Anterior cingulate cortex (tissue), 58 donors: Measurements from ENCODE around the gene PCDHB1.
A peak's percentile ranks its signal among the peaks of the same experiment; 100 is the strongest.

Experiments used
- DNase-seq, 58 donors: peaks; one replicate each; lab custom pipeline; 2025; lab: John Stamatoyannopoulos, UW

PCDHB1 gene, protein sequence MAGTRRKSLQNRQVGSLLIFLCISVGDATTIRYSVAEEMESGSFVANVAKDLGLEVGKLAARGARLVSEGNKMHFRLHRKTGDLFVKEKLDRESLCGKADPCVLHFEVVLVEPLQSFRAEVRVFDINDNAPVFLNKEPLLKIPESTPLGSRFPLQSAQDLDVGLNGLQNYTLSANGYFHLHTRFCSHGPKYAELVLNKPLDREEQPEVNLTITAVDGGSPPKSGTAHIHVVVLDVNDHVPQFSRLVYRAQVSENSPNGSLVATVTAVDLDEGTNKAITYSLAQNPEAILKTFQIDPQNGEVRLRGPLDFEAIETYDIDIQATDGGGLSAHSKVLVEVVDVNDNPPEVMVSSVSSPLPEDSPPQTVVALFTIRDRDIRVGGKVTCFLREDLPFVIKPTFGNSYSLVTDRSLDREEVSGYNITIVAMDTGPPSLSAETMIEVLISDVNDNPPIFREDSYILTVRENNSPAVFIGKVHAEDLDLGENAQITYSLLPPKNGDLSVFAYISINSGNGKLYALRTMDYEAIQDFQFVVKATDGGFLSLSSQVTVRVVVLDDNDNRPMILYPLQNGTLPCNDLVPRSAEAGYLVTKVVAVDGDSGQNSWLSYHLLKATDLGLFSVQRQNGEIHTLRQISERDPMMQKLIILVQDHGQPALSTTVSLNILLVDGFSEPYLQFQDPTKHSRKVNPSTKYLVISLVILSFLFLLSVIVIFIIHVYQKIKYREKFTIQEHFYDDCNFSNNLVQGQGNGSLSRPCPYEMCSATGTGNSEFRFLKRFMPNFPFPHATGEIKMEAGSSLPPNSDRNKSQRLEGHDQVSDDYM

DNA sequence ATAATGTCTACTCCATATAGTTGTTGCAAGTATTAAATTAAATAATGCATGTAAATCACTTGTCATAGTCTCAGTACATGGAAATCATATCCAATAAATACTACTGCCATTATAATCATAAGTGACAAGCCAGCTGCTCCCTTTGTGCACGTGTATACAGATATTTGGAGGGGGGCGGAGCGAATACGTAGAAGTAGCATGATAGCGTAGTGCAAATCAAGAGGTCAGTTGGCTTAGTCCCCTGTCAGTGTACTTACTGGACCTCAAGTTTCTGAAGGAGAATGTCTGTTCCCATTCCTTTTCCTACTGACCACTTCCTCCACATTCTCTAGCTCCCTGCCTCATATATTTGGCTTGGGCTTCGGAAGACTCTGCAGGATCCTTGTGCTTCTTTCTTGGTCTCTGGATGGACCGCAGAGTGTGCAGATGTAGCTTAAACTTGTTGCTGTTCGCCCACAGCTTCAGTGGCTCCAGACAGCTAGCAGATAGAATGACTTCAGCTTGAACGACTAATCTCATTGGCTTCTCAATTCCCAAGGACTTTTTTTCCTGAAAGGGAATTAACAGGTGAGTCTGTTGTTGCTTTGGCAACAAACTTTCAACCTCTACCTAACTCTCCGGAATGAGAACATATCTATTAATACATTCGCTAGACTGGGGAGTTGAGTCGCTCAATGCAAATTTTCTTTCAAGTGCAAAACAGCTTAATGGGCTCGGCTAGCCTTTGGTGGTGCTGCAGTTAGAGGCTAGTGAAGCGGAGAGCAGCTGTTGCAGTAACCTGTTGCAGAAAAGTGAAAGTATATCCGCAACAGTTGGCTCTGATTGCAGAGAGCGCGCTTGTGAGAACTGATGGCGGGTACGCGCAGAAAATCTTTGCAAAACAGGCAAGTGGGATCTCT, at the start of gene PCDHB1:
PCDHB1 (plus strand) TSS at position 753 of the 899 bp plus-strand sequence; CDS start at position 850, 97 bp downstream.
- DNase-seq, result no peak

DNA sequence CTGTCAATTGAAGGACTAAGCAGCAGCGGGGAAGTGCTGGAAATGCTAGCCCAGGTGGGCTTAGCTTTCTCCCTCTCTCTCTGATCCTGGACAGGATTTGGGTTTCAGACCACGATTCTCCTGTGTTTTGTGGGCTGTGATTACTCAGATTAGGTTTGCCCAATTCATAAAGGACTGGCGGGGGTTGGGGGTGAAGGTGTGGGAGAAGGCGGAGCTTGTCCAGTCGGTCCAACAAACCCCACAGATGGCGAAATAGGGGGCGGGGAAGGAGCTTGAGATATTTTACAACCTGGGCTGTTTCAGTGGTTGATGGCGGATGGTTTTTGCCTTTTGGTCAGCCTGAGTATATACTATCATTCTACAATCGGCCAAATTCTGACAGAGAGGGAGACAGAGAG, 49.7 kb upstream of the PCDHB1 start:
- DNase-seq, result peak in 3 of 58 donors; percentile 46 to 56 (median 56)

DNA sequence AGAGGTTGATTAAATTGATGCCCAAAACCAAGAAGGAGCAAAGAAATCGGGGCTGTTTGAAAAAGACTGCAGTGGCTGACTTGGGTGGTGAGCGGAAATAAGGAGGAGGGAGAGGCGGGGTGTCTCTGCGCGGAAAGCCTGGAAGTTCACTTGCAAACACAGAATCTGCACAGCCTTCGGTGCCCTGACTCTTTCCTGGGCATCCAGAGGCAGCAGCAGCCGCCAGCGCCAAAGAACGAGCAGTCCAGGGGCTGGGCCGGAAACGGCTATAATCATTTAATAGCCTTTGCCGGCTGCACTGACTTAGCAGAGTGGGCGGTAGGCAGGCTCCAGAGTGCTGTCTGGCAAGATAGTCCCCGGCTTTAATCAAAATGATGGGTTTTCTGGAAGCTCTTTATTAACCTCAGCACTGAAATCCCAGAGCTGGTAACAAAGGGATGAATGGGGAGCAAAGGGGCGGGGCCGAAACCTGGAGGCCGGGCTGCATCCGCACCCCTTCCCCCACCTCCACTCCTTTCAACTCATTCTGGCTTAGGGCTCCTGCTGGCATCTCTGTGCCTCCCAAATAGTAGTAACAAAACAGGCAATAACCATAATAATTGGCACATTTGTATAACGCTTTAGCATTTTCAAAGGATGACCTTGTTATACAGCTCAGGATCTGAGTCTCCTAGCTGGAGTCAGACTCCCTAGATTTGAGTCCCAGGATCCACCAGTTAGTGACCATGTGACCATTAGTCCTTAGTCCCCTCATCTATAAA, 49.1 kb upstream of the PCDHB1 start:
- DNase-seq, result peak in 20 of 58 donors; percentile 7 to 62 (median 28)

DNA sequence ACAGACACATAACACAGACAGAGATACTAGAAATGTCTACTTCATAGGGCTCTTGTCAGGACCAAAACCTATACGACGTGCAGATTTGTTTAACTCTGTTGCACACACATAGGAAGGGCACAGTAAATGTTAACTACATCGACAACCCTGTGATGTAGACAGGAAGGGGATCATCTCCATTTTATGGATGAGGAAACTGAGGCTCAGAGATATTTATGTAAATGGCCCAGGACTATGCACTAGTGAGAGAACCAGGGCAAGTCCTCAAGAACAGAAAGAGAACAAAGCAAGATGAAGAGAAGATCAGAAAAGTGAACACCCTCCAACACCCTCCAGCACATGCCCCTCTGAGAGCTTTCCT, 48.6 kb upstream of the PCDHB1 start:
- no peak for DNase-seq

DNA sequence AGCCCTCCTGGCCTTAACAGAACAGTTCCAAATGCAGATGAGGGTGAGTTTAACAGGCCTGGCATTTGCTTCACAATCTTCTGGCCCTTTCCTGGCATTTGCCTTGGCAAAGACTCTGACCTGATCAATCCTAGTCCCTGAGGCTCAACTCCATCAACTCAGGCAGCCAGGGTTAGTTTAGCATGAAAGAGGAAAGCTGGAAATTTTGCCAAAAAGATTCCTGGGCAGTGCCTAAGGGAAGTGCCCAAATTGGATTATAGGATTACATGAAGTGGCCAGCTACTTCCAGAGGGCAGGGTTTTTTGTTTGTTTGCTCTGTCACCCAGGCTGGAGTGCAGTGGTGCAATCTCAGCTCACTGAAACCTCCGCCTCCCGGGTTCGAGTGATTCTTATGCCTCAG, 48.1 kb upstream of the PCDHB1 start:
- DNase-seq, result no peak

DNA sequence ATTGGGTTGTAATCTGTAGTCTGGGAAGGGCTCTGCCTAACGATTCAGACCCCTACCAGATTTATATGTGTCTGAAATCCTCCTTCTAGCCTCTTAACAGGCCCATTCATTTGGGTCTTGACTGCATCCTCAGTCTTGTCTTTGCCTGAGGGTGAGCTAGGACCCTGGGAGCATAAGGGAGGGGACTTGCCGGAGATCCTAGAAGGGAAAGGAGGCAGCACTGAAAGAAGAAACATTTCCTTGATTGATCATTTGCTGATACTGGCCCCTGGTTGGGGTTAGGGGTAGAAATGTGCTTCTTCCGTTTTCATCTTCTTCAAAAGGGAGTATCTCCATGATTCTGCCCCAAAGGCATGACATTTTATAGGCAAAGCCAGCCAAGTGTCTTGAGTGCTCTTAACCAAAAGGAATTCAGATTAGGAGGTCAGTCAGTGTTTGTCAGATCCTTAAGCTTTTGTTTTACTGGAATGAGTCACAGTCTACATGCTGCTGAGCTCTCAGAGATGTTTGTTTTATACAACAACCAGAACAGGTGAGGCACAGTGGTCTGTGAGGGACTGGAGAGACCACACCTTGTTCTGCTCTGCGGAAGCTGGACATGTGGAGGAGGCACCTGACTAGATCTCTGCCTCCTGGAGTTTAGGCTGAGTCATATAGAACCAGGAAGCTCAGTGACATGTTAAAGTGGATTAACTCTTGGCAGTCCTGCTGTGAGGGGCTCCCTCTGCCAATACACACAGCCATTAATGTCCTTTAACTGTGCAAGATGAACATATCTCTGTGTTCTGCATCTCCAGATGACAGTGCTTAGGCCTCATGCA, 47.2 kb upstream of the PCDHB1 start:
- DNase-seq, result no peak

DNA sequence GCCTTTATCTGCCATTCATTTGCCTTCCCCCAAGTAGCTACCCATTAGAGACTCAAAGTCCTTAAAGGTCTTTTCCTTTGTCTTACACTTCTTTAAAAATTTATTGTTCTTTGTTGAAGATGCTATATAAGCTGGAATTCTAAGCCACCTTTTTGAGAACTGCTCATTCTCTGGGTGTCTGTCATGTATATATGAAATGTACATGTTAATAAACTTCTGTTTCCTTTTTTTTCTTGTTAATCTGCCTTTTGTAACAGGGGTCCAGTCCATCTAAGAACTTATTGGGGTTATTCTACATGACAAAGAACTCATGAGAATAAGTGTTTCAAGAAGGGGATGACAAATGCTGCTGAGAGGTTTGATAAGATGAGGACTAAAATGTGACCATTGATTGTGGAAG, 43.4 kb upstream of the PCDHB1 start:
- DNase-seq, result no peak

DNA sequence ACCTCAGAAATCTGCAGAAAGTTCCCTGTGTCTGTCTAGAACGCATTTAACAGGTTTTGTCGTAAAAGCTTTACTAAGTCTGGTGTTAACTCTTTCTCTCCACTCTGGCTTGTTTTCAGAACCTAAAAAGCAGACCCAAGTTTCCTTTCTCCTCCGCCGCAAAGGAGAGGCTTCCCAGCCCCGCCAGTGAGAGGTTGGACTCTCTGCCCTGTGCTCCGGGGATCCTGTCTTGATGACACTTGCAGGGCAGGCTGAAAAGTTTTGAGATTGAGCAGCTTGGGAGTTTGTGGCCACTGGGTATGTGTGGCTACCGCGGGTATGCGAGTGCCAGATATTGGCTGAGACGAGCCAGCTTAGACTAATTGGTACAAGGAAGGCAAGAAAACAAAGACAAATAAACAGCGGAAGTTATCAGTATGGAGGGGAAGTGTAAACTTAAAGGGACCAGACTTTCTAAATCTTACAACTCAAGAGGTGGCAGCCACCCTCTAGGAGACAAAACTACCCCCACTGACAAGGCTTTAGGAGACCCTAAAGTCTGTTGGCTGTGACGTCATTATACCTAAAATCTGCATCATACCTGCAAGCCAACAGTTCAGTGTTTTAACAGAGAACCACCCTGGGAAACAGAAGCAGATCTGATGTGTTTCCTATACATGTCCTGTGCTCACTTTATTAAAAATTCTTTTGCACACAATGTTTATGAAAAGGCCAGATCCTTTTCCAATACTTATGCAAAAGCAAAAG, 41.0 kb upstream of the PCDHB1 start:
- no peak for DNase-seq

DNA sequence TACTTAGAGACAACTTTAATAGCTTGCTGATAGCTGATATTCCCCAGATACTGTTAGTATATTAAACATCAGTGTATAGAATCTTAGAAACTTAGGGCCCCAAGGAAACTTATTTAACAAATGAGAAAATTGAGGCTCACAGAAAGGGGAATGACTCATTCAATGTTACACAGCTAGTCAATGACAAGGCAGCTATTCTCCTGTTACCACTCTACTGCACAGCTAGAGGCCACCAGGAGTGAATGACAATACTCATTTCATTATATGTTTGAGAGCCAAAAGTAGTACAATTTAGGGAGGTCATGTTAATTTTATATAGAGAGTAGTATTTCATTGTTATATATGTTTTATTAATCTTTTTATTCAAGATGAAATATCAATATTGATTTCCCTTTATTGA, 33.2 kb upstream of the PCDHB1 start:
- DNase-seq, result no peak

DNA sequence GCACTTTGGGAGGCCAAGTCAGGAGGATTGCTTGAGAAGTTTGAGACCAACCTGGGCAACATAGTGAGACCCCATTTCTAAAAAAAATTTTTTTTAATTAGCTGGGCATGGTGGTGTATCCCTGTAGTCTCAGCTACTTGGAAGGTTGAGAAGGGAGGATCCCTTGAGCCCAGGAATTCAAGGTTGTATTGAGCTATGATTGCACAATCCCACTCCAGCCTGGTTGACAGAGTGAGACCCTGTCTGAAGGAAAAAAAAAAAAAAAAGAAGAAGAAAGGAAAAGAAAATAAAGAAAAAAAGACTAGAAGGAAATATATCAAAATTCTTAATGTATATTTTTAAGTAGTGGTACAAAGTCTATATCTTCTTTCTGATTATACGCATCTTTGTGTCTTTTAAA, 28.8 kb upstream of the PCDHB1 start:
- no peak for DNase-seq

DNA sequence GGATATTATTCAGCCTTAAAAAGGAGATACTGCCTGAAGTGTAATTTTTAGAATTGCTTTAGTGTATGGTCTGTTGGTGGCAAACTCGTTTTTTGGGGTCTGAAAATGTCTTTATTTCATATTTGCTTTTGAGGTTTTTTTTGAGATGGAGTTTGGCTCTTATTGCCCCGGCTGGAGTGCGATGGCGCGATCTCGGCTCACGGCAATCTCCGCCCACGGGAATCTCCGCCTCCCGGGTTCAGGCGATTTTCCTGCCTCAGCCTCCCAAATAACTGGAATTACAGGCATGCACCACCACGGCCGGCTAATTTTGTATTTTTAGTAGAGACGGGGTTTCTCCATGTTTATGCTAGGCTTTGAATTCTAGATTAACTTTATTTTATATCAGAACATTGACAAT, 20.2 kb upstream of the PCDHB1 start:
- DNase-seq, result no peak

DNA sequence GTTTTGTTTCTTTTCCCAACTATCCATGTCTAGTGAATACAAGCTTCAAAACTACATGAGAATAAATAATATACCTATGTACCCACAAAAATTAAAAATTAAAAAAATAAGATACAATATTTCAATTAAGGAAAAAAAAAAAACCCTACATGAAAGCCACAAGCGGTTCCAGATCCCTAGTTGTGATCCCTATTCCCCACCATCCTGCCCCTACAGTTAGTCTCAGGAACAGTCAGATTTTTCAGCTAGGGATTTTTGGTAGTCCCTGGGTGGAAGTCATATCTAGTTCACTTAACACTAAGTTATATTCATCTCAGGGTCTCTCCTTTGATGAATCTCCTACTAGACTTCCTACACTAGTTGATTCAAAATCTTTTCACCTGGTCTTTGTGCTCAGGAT, 18.5 kb upstream of the PCDHB1 start:
- DNase-seq, result no peak

DNA sequence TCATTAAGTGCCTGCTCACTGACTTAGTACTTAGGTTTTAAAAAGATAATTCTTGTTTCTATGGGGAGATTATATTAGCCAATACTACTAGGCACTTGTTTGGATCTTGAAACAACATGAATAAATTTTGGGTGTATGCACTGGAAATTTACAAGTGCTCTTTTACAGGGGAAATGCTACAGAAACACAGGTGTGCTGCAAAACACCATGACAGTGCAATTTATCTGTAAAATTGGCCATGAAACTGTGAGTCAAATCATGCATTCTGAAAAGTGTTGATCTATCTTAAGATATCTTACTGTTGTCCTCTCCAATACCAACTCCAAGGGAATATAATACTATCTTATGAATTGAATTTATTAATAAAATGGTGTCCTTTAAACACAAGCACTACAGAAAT, 12.1 kb upstream of the PCDHB1 start:
- no peak for DNase-seq

DNA sequence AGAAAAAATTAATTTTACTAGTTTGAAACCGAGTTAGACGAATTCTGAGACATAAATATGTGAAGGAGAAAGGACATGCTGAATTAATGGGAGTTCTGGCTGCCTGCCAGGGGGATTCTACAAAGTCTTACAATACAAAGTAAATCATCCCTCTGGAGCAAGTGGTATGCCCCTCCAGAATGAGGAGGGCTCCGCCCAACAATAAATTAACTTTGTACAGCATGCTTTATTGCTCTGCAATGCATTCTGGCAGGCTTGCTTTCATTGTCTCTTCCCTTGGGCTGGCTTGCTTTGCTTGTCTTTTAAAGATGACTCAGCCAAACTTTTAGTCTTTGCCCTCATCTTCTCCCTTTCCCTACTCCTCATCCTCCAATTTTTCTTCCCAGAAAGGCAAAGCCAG, 11.7 kb upstream of the PCDHB1 start:
- DNase-seq, result peak in 5 of 58 donors; percentile 2 to 24 (median 13)

DNA sequence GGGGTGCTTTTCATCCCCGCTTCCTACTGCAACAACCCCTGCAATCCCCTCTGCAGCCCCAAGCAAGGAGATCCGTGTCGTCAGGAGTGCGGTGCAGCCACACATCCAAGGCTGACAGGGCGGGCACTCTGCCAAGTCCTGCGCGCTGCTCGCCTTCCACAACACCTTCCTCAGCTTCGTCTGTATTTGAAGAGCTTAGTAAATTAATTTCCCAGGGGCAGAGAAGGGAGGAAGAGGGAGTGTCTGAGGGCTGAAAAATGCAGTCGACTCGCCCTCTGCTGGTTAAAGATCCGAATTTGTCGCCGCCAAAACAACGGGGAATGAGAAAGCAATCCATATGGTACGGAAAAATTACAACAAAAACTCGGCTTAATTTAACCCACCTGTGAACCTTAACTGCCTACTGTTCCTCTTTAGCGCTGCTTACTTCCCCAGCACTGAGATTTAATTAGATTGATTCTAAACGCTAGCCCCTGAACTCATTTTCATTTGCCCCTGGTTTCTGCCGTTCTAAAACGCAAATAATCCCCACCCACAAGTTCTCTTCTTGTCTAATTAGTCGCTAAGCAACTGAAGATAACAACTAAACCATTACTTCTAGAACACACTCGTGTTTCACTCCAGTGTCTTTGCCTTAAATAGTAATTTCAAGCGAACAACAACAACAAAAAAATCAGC, 10.9 kb upstream of the PCDHB1 start:
- DNase-seq, result peak in 56 of 58 donors; percentile 3 to 72 (median 41)

DNA sequence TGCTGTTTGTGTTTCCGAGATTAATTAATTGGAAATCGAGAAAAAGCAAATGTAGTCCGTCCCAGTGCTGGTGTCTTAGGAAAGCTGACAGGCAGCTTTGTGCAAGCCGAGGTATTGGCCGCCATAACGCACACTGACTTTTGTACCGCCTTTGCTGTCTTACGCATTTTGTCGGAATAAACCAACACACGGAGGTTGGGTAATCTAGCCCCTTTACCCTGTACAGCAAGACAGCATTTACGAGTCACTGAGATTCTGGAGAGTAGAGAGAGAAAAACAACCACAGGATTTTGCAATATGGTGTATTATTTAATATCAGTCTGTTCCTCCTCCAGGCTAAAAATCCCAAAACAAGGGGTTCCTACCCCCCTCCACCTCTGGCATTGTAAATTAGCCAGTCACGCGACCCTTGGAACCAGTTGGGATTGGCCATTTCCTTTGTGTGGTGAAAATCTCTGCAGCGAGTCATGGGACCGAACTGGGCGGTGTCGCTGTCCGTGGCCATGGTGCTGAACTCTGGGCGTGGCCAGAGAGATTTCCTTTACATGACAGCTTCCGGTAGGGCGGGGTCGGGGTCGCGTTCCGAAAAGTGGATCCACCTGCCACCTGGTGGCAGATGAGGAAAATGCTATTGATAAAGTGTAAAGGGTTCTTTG, 10.3 kb upstream of the PCDHB1 start:
- peak; percentile 72 to 98 (median 94) for DNase-seq

DNA sequence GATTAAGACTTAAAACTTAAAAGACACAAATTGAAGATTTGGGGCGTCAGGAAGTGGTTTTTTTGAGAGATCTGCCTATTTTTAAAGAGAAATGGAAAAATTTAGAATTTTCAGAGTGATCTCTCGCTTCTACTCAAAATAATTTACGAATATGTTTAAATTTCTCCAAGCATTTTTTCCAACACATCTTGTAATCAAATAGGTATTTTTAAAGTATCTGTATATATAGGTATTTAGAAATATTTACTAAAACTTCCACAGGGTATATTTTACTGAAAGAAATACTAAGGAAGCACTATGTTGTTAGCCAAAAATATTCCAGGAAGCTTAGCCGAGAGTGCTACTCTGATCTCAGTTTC, 9.8 kb upstream of the PCDHB1 start:
- no peak for DNase-seq
